ENCODE results near the gene BPHL. TPM values are rescaled to one million over a fixed set of nuclear protein-coding genes. Genes with fewer than 3 reads are reported as not detected.
A peak's percentile ranks its signal among the peaks of the same experiment; 100 is the strongest.
"Not testable (repeated sequence)": the region's sequence is repeated elsewhere in the genome, so short reads cannot be mapped to it uniquely, and the experiment has no call there.

Gene BPHL
- total RNA-seq, 2 experiments from 2014 or later, result 8.4 to 9.5 TPM

DNA sequence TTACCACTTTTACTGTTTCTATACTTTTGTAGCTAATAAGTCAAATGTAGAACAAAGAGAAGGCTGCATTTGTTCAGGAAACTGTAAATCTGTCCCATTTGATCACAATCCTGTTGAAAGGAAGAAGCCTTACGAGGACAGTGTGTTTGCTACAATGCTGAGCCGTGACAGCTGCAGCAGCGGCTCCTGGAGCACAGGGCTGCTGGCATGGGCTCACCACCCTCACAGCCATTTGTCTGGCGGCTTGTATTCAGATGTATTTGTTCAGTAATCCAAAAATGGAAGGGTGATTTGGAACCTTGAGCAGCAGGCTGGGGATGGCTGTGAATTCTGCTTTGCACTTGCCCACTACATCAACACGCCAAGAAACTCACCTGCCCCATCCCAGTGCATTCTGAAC, 33.2 kb downstream of the BPHL start:
- H3K4me1 Mint-ChIP-seq (ENCODE audit: low read depth), result peaks cover 2% of the 10 kb centered on the region
- peaks cover 3% of the 10 kb centered on the region for H3K27me3 Mint-ChIP-seq
- ATAC-seq, result no peak
- no peak overlapping the region for H3K27ac Mint-ChIP-seq
- intact Hi-C loops (cut with micrococcal nuclease), result no loop called here
- ChIA-PET POLR2A (no interaction called here), CTCF (interaction anchor here (1.4 to 1.5 kb wide), 2 partner anchors 88 to 360 kb away, joined by 3 read pairs; no protein-coding TSS in a partner anchor)
- H3K9me3 Mint-ChIP-seq, result no peaks in the 10 kb centered on the region
- DNase-seq, result no peak
- TF ChIP-seq, protein P1, sequence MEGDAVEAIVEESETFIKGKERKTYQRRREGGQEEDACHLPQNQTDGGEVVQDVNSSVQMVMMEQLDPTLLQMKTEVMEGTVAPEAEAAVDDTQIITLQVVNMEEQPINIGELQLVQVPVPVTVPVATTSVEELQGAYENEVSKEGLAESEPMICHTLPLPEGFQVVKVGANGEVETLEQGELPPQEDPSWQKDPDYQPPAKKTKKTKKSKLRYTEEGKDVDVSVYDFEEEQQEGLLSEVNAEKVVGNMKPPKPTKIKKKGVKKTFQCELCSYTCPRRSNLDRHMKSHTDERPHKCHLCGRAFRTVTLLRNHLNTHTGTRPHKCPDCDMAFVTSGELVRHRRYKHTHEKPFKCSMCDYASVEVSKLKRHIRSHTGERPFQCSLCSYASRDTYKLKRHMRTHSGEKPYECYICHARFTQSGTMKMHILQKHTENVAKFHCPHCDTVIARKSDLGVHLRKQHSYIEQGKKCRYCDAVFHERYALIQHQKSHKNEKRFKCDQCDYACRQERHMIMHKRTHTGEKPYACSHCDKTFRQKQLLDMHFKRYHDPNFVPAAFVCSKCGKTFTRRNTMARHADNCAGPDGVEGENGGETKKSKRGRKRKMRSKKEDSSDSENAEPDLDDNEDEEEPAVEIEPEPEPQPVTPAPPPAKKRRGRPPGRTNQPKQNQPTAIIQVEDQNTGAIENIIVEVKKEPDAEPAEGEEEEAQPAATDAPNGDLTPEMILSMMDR (IDR thresholded peaks at IDR 0.05), result no peak
- H3K4me3 Mint-ChIP-seq, result no peak overlapping the region
- H3K36me3 Mint-ChIP-seq (ENCODE audit: low read depth), result peaks cover 3% of the 10 kb centered on the region

DNA sequence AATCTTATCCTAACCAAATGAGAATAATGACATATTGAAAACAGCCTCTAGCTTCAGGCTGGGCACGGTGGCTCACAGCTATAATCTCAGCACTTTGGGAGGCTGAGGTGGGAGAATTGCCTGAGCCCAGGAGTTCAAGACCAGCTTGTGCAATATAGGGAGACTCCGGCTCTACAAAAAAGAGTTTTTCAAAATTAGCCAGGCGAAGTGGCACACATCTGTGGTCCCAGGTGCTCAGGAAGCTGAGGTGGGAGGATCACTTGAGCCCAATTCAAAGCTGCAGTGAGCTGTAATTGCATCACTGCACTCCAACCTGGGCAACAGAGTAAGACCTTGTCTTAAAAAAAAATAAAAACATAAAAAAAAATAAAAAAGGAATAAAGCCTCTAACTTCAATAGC, 34.2 kb downstream of the BPHL start:
- no peak overlapping the region for H3K27ac Mint-ChIP-seq
- POLR2A ChIA-PET, result no interaction called here
- TF ChIP-seq, protein P1 (IDR thresholded peaks at IDR 0.05), result no peak
- peaks cover under 1% of the 10 kb centered on the region for H3K36me3 Mint-ChIP-seq (ENCODE audit: low read depth)
- no peak overlapping the region for H3K4me3 Mint-ChIP-seq
- CTCF ChIA-PET, result interaction anchor here (0.7 to 1.5 kb wide), 4 partner anchors 28 to 361 kb away, joined by 3 read pairs; no protein-coding TSS in a partner anchor
- ATAC-seq, result no peak
- peaks cover 6% of the 10 kb centered on the region for H3K27me3 Mint-ChIP-seq
- no peaks in the 10 kb centered on the region for H3K9me3 Mint-ChIP-seq
- DNase-seq, result no peak
- intact Hi-C loops (cut with micrococcal nuclease), result no loop called here
- H3K4me1 Mint-ChIP-seq (ENCODE audit: low read depth), result peaks cover 5% of the 10 kb centered on the region

DNA sequence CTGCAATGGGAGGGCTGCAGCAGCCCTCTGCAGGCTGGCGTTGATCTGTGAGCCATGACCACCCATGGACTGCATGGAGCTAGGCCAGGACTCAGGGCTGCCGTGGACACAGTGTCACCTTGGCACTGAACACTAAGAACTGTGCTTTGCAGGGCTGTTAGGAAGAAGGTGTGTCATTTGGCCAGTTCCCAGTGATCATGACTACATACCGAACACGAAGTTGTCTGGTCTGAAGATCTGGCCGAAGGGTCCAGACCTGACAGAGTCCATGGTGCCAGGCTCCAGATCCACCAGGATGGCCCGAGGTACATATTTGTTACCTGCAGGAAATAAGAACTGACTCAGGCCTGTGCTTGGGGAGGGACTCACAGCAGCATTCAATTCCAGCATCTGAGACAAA, 36.9 kb downstream of the BPHL start:
- DNase-seq; ATAC-seq; H3K27ac Mint-ChIP-seq; CTCF ChIA-PET; POLR2A ChIA-PET; H3K9me3 Mint-ChIP-seq; H3K4me3 Mint-ChIP-seq; H3K27me3 Mint-ChIP-seq; intact Hi-C loops (cut with micrococcal nuclease); H3K36me3 Mint-ChIP-seq (ENCODE audit: low read depth): not testable (repeated sequence)
- peaks cover 17% of the 10 kb centered on the region for H3K4me1 Mint-ChIP-seq (ENCODE audit: low read depth)

DNA sequence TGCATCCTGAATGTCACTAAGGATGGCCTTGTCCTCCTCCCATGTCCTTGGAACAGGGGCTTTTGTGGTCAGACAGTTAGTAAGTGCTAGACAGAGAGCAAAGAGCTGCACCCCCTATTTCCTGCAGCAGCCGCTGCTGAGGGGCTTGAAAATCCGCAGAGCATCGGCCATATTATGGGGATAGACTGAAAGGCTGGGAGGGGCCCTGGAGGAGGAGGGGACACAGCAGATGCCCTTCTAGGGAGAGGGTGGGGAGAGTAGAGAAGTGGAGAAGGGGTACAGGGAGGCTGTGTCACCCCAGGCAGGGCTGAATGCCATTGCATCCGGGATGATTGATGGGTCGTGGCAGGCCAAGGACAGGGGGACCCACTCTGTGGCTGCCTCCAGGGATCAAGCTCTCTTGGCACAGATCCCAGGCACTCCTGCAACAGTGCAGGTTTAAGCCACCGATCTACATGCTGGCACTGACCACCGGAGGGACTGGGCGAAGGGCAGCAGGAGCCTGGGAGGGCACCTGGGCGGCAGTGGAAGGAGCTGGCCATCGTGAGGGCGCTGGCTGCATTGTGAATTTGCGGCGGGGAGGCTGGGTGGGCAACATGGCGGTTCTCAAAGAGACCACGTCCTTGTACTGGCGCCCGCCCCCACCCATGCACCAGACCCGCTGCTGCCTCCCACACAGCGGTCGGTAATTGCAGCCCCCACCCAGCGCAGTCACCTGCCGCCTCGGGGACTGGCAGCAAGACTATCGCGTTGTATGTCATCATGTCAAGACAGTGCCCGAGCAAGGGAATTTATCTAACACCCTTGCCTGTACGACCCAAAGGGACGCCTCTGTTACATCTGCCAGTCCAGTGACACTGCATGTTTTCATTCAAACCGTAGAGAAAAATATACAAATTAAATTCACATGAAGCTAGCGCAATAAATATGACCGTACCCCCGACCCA, 37.9 kb downstream of the BPHL start:
- peak; percentile 33 for DNase-seq
- CTCF ChIA-PET, result interaction anchor here (0.7 to 1.5 kb wide), 5 partner anchors 8 to 73 kb away, joined by 3 to 5 read pairs (median 3); no protein-coding TSS in a partner anchor
- H3K4me3 Mint-ChIP-seq, result peak overlapping the region; percentile 79
- H3K36me3 Mint-ChIP-seq (ENCODE audit: low read depth); H3K27me3 Mint-ChIP-seq; intact Hi-C loops (cut with micrococcal nuclease); POLR2A ChIA-PET; H3K9me3 Mint-ChIP-seq: not testable (repeated sequence)
- peak; percentile 8 for ATAC-seq
- peak overlapping the region; percentile 77 for H3K27ac Mint-ChIP-seq
- H3K4me1 Mint-ChIP-seq (ENCODE audit: low read depth), result peaks cover 17% of the 10 kb centered on the region

DNA sequence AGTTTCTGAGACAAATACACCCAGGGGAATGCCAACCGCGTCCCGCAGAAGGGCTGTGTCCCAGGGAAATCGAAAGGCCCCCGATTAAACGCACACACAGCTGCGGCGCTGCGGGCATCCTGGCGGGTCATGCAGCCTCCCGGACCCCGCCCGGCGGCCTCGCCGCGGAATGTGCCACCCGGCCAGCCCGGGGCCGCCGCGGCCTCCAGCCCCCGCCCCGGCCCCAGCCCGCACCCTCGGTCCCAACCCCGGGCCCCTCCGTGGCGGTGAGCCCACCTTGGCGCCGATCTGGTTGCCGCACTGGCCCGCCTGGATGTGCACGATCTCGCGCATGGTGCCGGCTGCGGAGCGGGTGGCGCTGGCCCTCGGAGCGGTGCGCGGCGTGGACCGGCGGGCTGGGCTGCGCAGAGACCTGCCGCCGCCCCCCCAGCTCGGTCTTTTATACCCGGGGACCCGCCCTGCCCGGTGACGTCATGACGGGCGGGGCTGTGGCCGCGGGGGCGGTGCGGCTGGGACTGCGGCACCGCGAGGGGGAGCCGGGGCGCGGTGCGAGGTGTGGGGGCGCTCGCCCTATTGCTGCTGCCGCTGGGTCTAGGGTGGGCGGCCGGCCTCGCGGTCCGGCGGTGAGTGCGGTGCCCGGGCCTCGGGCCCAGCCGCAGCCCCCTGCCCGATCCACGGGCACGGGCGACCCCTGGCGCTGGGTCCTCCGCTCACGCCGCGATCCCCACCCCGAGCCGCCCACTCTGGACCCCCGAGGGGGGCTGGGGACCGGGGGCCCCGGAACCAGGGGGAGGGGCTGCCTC, 38.8 kb downstream of the BPHL start, which contains the start of gene TUBB2A:
Gene TUBB2A (minus strand): TSS at position 414 of the 803 bp plus-strand sequence. CDS start 81 bp downstream, at position 333.
- H3K36me3 Mint-ChIP-seq (ENCODE audit: low read depth), result peaks cover 5% of the 10 kb centered on the region
- peak within 1 kb of the TSS; percentile 77 for H3K27ac Mint-ChIP-seq
- peaks cover 12% of the 10 kb centered on the region for H3K27me3 Mint-ChIP-seq
- peak; percentile 76 for ATAC-seq
- H3K4me1 Mint-ChIP-seq (ENCODE audit: low read depth), result peaks cover 21% of the 10 kb centered on the region
- CTCF ChIA-PET, result interaction anchor here (0.7 to 1.5 kb wide), 6 partner anchors 9 to 72 kb away, joined by 3 to 5 read pairs (median 3); no protein-coding TSS in a partner anchor
- DNase-seq, result peak; percentile 82
- TF ChIP-seq, protein P1 (IDR thresholded peaks at IDR 0.05), result peak; percentile 60
- H3K9me3 Mint-ChIP-seq, result peaks cover 8% of the 10 kb centered on the region
- POLR2A ChIA-PET, result no interaction called here
- peak within 1 kb of the TSS; percentile 79 for H3K4me3 Mint-ChIP-seq
- intact Hi-C loops (cut with micrococcal nuclease), result no loop called here

All from activated CD8-positive, alpha-beta T cell treated with anti-CD3 and anti-CD28 coated beads for 36 hours (primary cell).